ENCODE data around the gene MMP7. TPM values are rescaled to one million over a fixed set of nuclear protein-coding genes. Genes with fewer than 3 reads are reported as not detected.

Gene MMP7
- total RNA-seq, 1 donor from 2014 or later, result 16.0 TPM

GRCh38 chr11:102479733-102480132, 50.8 kb downstream of the MMP7 start:
- no peaks in the 10 kb centered on the region for H3K27me3 ChIP-seq
- no peak for ATAC-seq
- H3K27ac ChIP-seq, result no peak overlapping the region
- H3K9me3 ChIP-seq, result no peaks in the 10 kb centered on the region
- H3K4me1 ChIP-seq, result peaks cover 10% of the 10 kb centered on the region
- intact Hi-C loops (cut with DNase I), result loop anchor here (10.0 kb wide), 1 partner anchor 85 kb away; no protein-coding TSS in a partner anchor
- TF ChIP-seq CTCF (IDR thresholded peaks at IDR 0.05), result no peak
- no peak for DNase-seq
- H3K36me3 ChIP-seq, result no peaks in the 10 kb centered on the region
- no peak overlapping the region for H3K4me3 ChIP-seq

GRCh38 chr11:102478673-102479299, 51.8 kb downstream of the MMP7 start:
- intact Hi-C loops (cut with DNase I), result no loop called here
- Histone ChIP-seq H3K4me1 (peaks cover 10% of the 10 kb centered on the region), H3K36me3 (no peaks in the 10 kb centered on the region), H3K27me3 (no peaks in the 10 kb centered on the region), H3K9me3 (no peaks in the 10 kb centered on the region), H3K27ac (no peak overlapping the region), H3K4me3 (no peak overlapping the region)
- ATAC-seq (no peak), DNase-seq (no peak)
- TF ChIP-seq CTCF (IDR thresholded peaks at IDR 0.05), result no peak

- H3K36me3 ChIP-seq, result no peaks in the 10 kb centered on the region
- H3K4me1 ChIP-seq, result peaks cover 10% of the 10 kb centered on the region
- ATAC-seq, result peak; percentile 88
- H3K4me3 ChIP-seq, result no peak overlapping the region
- intact Hi-C loops (cut with DNase I), result no loop called here
- no peak for TF ChIP-seq CTCF (IDR thresholded peaks at IDR 0.05)
- no peaks in the 10 kb centered on the region for H3K27me3 ChIP-seq
- no peaks in the 10 kb centered on the region for H3K9me3 ChIP-seq
- H3K27ac ChIP-seq, result no peak overlapping the region
- no peak for DNase-seq
Measured at GRCh38 chr11:102476812-102477211, 53.7 kb downstream of the MMP7 start.

GRCh38 chr11:102476069-102476468, 54.5 kb downstream of the MMP7 start:
- intact Hi-C loops (cut with DNase I), result no loop called here

GRCh38 chr11:102473543-102473942, 57.0 kb downstream of the MMP7 start:
- no peak for DNase-seq
- Histone ChIP-seq H3K36me3 (no peaks in the 10 kb centered on the region), H3K4me3 (no peak overlapping the region), H3K27me3 (no peaks in the 10 kb centered on the region), H3K27ac (no peak overlapping the region), H3K4me1 (peaks cover 17% of the 10 kb centered on the region), H3K9me3 (no peaks in the 10 kb centered on the region)
- peak; percentile 43 for ATAC-seq
- no peak for TF ChIP-seq CTCF (IDR thresholded peaks at IDR 0.05)
- intact Hi-C loops (cut with DNase I), result no loop called here

More at GRCh38 chr11:102476069-102476468, 54.5 kb downstream of the MMP7 start:
- Histone ChIP-seq H3K27me3 (no peaks in the 10 kb centered on the region), H3K4me1 (peaks cover 10% of the 10 kb centered on the region), H3K36me3 (no peaks in the 10 kb centered on the region), H3K4me3 (no peak overlapping the region), H3K27ac (no peak overlapping the region), H3K9me3 (no peaks in the 10 kb centered on the region)
- DNase-seq (no peak), ATAC-seq (no peak)
- TF ChIP-seq CTCF (IDR thresholded peaks at IDR 0.05), result no peak

GRCh38 chr11:102472127-102472526, 58.4 kb downstream of the MMP7 start:
- H3K4me1 ChIP-seq, result peaks cover 24% of the 10 kb centered on the region
- TF ChIP-seq CTCF (IDR thresholded peaks at IDR 0.05), result no peak
- H3K27me3 ChIP-seq, result no peaks in the 10 kb centered on the region
- no peak overlapping the region for H3K4me3 ChIP-seq
- no peak overlapping the region for H3K27ac ChIP-seq
- H3K36me3 ChIP-seq, result no peaks in the 10 kb centered on the region
- intact Hi-C loops (cut with DNase I), result no loop called here
- ATAC-seq, result no peak
- DNase-seq, result no peak
- no peaks in the 10 kb centered on the region for H3K9me3 ChIP-seq

Measured in upper lobe of right lung (tissue), 1 donor.